NK-92 (cell line): ENCODE measurements around the gene CBARP.

Experiments used
- DNase-seq: peaks from one replicate; lab custom pipeline; 2025; ENCODE audit not compliant: unreplicated experiment; lab: John Stamatoyannopoulos, UW

CBARP gene, protein sequence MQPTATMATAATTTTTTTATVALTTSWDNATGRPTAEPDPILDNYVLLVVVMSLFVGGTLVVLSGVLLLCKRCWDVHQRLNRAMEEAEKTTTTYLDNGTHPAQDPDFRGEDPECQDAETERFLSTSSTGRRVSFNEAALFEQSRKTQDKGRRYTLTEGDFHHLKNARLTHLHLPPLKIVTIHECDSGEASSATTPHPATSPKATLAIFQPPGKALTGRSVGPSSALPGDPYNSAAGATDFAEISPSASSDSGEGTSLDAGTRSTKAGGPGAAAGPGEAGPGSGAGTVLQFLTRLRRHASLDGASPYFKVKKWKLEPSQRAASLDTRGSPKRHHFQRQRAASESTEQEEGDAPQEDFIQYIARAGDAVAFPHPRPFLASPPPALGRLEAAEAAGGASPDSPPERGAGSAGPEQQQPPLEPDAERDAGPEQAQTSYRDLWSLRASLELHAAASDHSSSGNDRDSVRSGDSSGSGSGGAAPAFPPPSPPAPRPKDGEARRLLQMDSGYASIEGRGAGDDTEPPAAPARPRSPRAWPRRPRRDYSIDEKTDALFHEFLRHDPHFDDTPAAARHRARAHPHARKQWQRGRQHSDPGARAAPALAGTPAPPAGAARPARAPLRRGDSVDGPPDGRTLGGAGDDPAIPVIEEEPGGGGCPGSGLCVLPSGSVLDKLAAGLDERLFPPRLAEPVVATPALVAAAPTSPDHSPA

DNA sequence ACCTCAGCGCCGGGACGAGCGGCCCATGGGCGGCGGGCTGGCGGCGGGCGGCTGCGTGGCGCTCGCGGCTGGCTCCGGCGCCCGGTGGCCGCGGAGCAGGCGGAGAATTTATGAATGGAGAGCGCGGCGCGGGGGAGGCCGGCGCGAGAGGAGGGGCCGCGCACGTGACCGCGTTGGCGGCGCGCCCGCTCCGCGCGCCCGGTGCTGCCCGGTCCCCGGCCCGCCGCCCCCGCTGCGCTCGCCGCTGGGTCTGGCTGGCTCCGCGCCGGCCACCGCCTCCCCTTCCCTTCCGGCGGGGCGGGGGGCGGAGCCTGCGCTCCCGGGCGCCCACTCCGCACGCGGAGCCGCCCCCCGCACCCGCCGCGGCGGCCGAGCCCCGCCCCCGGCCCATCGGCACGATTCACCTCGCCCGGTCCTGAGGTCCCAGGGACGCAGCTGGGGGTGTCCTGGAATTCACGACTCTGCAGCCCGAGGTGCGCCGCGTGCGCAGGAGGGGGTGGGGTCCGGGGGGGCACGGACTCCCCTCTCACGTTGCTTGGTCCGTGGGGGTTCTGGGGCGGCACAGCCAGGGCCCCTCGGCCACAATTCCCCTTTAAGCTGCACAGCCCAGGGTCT, at the start of gene CBARP:
Gene CBARP, minus strand, starts transcription at position 252 of the 615 bp plus-strand sequence. CDS start 1,905 bp downstream, outside the sequence.
- DNase-seq = no peak

GRCh38 chr19:1286487-1287353, 48.9 kb upstream of the CBARP start:
- no peak for DNase-seq

DNA sequence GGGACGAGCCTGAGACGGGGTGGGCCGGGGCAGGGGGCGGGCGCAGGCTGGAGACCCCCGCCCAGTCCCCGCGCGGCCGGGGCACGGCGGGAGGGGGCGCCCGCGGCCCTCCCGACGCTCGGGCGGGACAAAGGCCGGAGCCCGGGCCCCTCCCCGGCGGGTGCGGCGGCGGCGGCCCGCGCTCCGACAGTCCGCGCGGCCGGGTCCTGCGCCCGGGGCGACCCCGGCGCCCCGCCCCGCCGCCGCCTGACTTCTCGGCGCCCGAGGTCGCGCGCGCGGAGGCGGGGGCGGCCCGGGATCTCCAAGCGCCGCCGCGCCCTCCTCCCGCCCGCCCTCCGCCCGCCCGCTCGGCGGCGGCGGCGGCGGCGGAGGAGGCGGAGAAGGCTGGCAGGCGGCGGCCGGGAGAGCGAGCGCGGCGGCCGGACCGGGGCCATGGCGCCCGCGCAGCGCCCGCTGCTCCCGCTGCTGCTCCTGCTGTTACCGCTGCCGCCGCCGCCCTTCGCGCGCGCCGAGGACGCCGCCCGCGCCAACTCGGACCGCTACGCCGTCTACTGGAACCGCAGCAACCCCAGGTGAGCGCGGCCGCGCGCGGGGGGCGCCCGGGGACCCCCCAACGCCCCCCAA, 48.0 kb upstream of the CBARP start, which contains the start of gene EFNA2:
Gene EFNA2, plus strand, starts transcription at position 137 of the 624 bp plus-strand sequence. Its CDS starts 296 bp downstream, at position 433.
- no peak for DNase-seq

- DNase-seq = no peak
These were observed 47.4 kb upstream of the CBARP start for GRCh38 chr19:1284979-1285736.

- DNase-seq = no peak
These were observed 46.6 kb upstream of the CBARP start for GRCh38 chr19:1284293-1284978.

DNA sequence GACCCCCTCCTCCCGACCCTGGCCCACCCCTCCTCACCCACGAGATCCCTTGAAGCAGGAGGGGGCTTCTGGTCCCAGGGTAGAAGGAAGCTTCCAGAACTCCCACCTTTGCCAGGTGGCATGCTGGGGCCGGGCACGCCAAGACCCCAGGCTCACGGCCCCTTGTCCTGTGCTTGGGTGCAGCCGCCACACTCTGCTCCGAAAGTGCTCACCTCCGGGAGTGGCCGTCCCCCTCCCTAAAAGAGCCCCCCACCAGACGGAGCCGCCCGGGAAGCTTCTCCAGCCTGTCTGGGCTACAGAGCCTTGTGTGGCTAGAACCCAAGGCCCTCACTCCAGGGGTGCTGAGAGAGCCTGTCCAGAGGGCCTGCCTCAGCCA, 46.1 kb upstream of the CBARP start:
- no peak for DNase-seq

GRCh38 chr19:1283207-1283916, 45.6 kb upstream of the CBARP start:
- no peak for DNase-seq

DNA sequence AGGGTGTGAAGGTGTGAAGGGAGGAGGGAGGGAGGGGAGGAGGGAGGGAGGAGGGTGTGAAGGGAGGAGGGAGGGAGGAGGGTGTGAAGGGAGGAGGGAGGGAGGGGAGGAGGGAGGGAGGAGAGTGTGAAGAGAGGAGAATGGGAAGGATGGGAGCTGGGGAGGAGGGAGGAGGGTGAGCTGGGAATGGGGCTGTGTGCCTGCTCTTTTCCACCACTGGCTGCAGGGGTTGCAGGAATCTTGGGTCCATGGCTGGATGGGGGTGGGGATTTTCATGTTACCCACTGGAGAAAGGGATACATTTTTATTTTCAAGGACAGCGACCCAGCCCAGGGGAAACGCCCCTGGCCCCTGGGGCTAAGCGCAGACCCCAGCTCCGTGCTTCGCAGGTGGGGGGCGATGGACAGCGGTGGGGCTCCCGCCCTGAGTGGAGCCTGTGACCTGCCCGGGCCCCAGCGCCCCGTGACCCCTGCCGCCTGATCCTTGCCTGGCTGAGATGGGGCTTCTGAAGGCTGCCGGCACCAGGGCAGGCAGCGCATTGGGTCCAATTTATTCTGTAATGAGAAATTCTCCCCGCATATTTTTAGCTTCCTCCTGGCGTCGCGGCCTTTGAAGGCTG, 44.9 kb upstream of the CBARP start:
- DNase-seq = no peak

GRCh38 chr19:1281569-1282287, 43.9 kb upstream of the CBARP start:
- DNase-seq = no peak

DNA sequence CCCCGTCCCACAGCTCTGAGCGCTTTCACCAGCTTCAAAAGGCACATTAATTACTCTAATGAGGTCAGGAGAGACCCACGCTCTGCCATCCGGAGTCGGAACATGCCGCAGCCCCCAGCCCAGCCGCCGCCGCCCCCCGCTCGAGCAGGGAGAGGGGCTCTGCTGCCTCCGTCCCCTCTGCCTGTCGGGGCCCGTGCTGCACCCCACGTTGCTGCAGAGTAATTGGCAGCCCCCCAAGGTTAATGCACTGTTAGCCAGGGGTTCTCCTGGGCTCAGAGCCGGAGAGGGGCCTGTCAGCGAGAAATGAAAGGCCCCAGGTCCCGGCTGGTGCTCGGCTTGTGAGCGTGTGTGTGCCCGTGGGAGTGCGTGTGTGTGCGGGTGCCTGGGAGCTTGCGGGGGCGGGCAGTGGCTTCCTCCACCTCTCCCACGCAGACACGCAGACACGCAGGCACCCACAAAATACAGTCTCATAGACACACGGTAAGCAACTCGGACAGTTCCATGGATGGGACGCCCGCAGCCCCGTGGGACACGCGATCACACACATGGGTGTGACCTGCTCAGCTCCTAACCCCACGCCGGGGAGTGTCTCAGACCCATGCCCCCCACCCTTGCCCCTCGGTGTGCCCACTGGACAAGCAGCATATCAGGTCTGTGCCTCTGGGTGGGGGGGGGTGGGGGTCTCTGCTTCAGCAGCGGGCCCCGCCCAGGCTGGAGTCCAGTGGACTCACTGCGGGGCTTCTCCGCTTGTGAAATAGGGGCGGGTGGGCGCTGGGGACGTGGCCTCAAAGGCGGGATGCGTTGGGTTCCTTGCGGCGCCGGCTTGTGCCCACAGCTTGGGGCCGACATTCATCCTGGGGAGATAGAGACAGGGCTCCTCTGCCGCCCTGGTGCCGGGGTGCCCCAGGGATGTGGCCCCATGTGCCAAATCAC, 43.1 kb upstream of the CBARP start:
- DNase-seq = no peak

- no peak for DNase-seq
These were observed 42.1 kb upstream of the CBARP start for GRCh38 chr19:1279782-1280341.

DNA sequence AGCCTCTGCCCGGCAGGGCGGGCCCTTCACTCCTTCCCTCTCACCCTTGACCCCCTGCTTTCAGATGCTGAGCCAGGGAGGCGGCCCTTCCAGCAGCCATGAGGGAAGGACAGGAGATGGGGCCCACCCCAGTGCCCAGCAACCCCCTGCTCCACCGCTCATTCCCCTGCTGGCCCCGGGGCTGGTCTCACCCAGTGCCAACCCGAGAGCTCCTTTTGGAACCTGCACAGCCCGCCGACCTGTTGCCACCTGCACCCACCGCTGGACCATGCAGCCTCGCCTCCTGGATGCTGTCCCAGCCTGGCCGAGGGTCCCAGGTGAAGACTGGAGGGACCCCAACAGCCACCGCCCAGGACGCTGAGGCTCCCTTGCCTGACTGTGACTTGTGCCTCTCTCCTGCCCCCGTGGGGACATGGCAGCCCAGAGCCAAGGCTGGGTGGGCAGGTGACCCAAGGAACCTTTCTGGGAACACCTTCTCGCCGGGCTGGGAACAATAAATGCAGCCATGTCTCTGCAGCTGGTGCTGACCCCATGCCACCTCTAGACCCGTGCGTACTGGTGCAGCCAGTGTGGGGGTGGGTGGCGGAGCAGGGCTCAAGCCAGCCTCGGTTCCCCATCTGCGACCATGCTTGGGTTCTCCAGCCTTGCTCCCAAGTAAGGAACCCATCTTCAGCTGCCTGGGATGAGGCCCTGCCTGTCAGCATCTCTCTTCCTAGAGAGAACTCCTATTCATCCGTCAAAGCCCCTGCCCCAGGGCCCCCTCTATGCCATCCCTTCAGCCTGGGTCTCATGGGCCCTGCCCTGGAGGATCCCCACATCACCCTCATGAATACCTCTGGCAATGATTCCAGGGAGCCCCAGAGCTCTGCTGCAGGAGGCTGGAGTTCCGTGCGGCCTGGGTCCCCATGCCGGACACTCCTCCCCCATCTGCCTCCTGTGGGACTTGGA, 41.2 kb upstream of the CBARP start:
- no peak for DNase-seq

DNA sequence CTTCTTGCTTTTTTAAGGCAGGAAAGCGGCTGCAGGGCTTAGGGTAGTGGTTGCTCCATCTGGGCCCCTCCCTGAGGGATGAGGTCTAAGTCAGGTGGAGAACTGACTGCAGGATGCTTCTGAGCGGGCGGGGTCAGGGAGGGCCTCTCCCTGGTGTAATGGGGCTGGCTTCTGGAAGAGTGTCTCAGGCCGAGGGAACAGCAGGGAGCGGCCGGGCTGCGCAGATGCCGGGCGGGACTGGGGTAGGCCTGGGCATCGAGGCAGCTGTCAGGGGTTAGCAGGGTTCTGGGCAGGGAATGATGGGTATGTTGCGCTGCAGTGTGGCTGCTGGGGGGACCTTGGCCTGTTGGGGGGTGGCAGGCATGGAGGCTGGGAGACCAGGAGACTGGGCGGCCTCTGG, 40.3 kb upstream of the CBARP start:
- no peak for DNase-seq

GRCh38 chr19:1277061-1277460, 39.3 kb upstream of the CBARP start:
- DNase-seq = no peak

DNA sequence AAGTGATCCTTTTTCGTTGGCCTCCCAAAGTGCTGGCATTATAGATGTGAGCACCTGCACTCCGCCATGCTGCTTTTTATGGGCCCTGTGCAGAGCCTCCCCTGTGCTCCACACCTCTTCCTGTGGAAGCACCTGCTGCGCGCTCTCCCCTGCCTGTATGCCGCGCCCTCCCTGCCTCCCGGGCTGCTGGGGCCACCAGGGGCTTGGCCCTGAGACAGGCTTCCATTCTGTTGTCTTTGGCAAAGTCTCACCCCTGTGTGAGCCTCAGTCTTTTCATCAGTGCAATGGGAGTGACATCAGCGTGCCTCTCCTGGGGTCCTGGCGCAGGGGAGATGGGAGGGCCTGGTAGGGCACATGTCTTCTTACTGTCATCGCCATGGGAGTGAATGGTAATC, 38.8 kb upstream of the CBARP start:
- no peak for DNase-seq
